Erythroblast (primary cell): ENCODE measurements around the gene BIN1.

Experiments
- DNase-seq, 2 experiments: peaks; one replicate each; lab custom pipeline; 2025; lab: John Stamatoyannopoulos, UW
- GATA1 ChIP-seq: IDR thresholded peaks from 2 replicates; pipeline ENCODE4 v1.6.1; 2011; ENCODE audit warnings: low read depth, mild to moderate bottlenecking, control low read depth, low read length, moderate library complexity
- POLR2A ChIP-seq: IDR thresholded peaks from 2 replicates; pipeline ENCODE4 v1.6.1; 2011; ENCODE audit warnings: mild to moderate bottlenecking, low read length

BIN1 gene

DNA sequence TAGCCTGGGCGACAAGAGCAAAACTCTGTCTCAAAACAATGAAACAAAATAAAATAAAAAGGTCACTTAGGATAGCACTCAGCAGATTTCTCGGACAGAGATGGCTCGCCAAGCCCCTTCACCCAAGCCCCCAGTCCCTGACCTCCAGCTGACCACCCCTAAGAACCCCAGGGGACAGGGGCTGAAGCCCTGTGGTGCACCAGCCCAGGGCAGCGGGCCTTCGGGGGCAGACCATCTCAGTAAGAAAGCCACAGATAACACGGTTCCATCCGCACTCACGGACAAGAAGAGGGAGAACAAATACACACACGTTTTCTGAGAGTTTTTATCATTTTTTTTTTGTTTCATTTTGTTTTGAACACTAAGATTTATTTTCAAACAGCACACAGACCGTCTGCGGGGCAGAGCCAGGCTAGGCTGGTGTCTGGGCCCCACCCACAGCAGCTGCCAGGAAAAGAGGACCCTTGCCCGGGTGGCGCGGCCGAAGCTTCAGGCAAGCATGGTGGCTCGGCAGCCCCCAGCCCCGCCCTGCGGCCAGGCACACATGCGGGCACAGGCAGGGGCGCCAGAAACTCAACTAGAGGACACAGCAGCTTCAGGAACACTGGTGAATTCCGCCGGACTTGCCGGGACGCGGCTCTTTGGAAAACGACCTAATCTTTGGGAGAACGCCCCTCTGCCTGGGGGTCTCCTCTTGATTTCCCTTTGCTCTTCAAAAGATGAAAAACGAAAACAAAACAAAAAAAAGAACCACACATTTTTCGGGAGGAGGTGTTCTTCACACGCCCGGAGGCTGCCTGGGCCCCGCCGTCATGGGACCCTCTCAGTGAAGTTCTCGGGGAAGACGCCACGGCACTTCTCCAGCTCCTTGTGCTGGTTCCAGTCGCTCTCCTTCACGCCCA is 59.0 kb downstream of the BIN1 start:
- DNase-seq, result no peak
- TF ChIP-seq GATA1 (no peak), POLR2A (no peak)

DNA sequence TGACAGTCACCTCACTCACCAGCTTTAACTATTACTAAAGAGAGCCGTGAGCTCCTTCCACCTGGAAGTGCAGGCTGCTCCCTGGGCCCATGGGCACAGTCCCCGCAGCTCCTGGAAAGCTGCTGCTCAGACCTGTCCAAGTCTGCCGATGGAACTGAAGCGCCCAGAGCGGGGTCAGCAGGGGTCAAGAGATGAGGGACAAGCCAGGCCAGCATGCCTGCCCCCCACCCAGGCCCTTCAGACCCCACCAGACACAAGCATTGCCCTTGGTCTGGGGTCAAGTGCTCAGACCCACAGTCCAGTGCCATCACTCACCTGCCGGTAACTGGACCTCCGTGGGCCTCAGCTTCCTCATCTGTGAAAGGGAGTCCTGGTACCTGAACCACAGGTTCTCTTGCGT is 59.9 kb downstream of the BIN1 start:
- TF ChIP-seq GATA1, result no peak
- no peak for TF ChIP-seq POLR2A
- DNase-seq, result no peak

DNA sequence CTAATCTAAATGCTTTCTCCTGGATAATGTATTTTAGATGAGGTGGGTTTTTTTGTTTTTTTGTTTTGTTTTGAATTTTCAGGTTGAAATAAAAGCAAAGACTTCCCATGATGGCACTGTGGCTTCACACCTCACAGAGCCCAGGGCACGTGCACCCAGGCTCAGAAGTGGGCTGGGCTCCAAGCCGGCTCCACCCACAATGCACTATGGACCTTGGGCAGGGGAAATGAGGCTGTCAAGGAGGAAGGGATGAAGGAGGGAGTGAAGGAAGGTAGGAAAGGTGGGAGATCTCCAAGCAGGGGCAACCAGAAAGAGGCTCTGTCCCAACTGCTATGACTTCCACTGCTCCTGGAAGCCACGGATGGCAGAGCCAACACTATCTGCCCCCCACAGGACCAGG is 60.4 kb downstream of the BIN1 start:
- TF ChIP-seq GATA1 (no peak), POLR2A (no peak)
- DNase-seq, result no peak

DNA sequence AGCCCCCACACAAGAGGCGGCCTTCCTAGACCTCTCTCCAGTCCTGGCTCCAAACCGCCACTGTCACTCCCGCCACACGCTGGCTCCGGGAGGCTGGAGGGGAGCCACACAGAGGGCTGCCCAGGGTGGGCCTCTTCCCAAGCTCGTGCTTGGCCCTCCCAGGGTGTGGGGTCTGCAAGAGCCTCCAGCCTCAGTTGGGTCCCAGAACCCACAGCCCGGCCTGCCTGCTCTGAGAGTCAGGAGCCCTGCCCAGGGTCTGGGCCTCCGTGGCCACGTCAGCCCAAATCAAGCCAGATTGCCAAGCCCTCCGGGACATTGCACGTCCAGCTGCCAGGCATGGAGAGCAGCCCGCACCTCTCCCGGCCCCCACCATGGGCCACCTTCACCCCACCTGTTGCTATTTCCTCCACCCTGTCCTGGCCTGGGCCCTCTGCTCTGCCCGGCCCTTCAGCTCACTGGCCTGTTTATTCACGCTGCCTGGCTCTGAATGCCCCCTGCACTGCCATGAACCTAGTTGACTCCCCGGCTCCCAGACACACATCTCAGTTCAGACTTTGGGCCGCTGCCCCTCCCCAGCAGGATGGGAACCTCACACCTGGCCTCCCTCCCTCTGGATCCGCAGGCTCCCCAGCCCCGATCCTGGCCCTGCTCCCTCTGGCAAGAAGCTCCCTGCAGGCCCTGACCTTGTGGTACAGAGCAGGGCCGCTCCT is 61.0 kb downstream of the BIN1 start:
- TF ChIP-seq POLR2A (no peak), GATA1 (no peak)
- DNase-seq, result no peak

DNA sequence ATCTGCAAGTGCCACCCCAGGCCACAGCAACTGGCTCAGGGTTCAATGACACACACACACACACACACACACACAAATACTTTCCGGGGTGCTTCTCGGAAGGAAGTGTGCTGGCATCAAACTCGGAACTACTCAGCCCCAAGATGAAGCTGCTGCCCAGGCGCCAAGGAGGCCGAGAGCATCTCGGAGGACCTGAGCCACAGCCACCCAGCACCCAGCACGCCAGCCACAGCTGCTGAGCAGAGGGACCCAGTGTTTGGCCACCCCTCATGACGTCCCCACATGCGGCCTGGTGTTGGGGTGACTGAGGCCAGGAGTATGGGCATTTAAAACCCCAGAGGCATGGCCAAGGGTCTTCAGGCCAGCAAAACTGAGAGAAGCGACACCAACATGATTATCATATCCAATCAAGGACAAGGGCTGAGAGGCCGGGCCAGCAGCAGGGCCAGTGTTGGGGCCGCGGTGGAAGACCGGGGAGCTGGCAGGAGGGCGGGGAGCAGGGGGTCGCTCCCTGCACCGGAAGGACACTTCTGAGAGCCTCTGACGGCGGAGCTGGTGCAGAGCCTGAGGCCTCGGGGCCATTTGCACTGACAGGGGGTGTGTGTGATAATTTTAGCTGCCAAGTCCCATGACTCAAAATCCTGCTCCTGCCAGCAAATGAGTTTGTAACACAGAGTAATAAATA is 61.8 kb downstream of the BIN1 start:
- TF ChIP-seq GATA1, result no peak
- DNase-seq, result no peak

DNA sequence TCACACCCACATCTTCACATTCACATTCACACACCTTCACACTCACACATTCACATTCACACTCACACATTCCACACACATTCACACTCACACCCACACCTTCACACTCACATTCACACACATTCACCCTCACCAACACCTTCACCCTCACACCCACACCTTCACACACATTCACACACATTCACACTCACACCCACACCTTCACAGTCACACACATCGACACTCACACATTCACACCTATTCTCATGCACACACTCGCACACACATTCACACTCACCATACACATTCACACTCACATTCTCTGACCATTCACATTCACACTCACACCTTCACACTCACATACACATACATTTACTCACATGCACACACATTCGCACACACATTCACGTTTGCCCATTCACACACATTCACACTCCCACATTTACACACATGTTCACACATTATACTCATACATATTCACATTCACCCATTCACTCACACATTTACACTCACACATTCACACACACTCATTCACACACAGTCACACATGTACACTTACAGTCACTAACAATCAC is 62.7 kb downstream of the BIN1 start:
- no peak for DNase-seq
- no peak for TF ChIP-seq GATA1
- no peak for TF ChIP-seq POLR2A

DNA sequence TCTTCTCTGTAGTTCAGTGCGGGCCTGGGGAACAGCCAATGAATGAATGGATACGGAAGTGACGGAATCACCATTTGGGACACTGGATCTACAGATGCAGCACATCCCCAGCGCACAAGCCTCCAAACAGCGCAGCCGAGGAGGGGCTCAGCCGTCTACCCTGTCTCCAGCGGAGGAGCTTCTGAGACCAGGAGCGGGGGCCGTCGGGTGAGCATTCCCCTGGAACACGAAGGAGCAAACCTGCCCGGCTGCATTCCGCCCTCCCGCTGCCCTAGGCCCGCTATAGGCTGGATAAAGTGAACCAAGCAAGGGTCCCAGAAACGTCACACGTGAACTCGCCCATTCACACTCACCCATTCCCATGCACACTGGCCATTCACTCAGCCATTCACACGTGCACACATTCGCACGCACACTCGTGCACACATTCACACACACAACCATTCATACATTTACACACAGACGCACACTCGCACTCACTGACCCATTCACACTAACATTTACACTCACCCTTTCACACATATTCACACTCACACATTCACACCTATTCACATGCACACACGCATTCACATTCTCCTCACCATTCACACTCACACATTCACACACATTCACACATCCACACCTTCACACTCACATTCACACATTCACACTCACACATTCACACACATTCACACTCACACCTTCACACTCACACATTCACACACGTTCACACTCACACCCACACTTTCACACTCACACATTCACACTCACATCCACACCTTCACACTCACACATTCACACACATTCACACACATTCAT is 63.4 kb downstream of the BIN1 start:
- TF ChIP-seq GATA1 (no peak), POLR2A (no peak)
- DNase-seq, result no peak

DNA sequence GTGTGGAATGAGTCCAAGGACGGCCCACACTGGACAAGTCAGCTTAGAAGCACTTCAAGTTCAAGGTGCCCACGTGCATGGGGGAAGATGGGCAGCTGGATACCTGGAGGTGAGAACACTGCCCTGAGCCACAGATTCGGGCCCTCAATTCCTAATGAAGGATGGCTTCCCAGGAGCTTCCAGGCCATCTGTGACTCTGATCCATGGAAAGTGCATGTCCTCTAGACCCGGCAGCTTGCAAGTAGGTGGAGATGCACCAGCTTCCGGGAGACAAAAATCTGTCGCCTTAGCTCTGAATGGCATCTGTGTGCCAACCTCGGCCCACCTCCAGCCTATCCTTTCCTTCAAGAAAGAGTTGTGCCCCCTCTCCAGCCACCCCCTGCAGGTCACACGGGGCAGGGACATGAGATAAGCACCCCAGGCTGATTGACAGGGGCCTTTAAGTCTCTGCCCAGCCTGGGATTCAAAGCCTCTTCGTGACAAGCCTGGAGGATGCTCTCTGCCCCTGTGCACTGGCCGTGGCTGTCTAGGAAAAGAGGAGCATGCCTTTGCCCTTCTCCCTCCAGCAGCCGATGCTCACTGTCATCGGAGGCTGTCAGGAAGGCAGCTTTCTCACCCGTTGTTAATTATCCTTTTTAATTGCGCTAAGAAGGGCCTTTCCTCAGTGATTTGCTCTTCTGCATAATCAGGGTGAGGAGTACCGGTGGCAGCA is 65.5 kb downstream of the BIN1 start:
- TF ChIP-seq GATA1, result no peak
- DNase-seq, result no peak

DNA sequence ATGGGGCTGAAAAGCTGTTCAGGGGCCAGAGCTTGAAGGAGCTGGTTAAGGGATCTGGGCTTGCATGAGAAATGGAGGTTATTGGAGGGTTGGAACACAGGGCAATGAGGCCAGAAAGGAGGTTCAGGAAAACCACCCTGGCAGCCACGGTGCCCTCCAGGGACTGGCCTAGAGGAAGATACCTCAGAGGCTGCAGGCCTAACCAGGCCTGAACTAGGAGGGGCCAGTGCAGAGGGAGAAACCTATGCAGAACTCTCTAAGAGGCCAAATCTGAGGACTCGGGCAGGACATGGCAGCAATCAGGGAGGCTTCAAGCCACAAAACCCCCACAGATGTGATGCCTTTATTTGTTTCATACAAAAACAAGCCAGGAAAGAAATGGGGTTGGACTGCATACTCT is 66.8 kb downstream of the BIN1 start:
- TF ChIP-seq POLR2A, result no peak
- no peak for TF ChIP-seq GATA1
- DNase-seq, result no peak

DNA sequence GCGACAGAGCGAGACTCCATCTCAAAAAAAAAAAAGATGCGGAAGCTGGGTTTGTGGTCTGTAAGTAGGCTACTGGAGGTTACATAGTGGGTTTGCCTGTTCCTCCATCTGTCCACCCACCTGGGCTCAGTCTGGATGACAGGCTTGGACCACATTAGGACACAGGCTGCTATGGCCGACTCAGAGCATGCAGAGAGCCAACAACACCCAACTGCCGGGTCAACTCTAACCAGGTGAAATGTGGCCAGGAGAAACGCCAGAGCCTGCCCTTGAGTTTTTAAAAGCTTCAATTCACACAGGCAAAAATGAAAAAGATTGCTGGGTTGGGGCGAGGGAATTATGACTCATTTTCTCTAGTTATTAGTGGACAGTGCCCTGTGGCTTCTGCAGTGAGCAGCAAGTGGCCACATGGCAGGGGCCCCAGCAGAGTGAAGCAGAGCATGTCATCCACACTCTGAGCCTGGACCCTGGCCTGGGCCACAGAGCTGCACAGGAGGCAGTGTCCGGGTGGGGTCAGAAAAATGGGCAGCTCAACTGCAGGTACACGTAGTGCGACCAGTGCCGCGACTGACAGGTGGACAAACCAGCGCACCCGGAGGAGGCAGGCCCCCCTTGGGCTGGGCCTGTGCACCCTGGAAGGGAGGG is 67.4 kb downstream of the BIN1 start:
- DNase-seq, result no peak
- TF ChIP-seq POLR2A, result no peak
- TF ChIP-seq GATA1, result no peak

DNA sequence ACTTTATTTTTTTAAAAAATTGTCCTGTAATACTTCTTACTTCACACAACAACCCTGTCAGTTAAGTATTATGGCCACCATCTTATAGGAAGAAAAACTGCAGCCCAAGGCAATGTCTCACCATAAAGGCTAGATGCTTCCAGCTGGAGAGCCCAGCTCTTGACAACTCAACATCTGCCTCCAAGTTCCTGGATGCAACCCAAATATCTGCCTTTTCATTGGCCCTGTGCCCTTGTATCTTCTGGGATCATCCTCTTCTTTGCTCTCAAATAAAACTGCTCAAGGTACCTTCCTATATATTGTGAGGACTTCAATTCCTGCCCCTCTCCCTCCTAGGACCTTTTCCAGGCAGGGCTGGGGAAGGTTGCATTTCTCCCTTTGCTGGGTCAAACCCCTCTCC is 69.5 kb downstream of the BIN1 start:
- no peak for TF ChIP-seq GATA1
- TF ChIP-seq POLR2A, result no peak
- no peak for DNase-seq
